HepG2 (cell line): Measurements from ENCODE around the gene ZDHHC11. TPM values are rescaled to one million over a fixed set of nuclear protein-coding genes. Genes with fewer than 3 reads are reported as not detected.

Experiments used
- ATAC-seq: fragments of 200-7000 bp; cut with Tn5 transposase; 3 replicates; pipeline ENCODE4 v1.9.1; 2020; ENCODE audit warnings: mild to moderate bottlenecking, moderate library complexity
- BruUV-seq: library from RNA; stranded (reverse); fragments of 400-500 nt; replicated peaks from 2 replicates; lab custom pipeline; 2021; lab: Mats Ljungman, UMichigan
- CTCF ChIA-PET: fragments of 300-600 bp; formaldehyde crosslinking; extraction: SDS; loops from one replicate; lab custom pipeline; 2021; ENCODE audit warnings: low total read pairs, inconsistent platforms, low intra/inter-chr PET ratio; lab: Yijun Ruan, JAX
- POLR2A ChIA-PET: fragments of 350-600 bp; sonication (Branson Sonifier 250); formaldehyde crosslinking; loops from one replicate; lab custom pipeline; 2020; ENCODE audit warnings: antibody characterized with exemption, inconsistent platforms; lab: Yijun Ruan, JAX
- DNase-seq: peaks from one replicate; pipeline ENCODE4 v3.0.0-alpha.2; 2015; ENCODE audit warnings: low spot score
- FAIRE-seq: peaks from 3 replicates; lab custom pipeline; 2011; peaks lifted over from hg19 to GRCh38; lab: Jason Lieb, UNC
- H2AFZ ChIP-seq: one replicate; pipeline ENCODE4 v1.6.1; 2011; ENCODE audit warnings: low read length, inconsistent platforms
- H3K27ac ChIP-seq: fragments of 300-600 bp; 3 replicates; pipeline ENCODE4 v1.8.0; 2011; ENCODE audit warnings: mixed run types, mild to moderate bottlenecking, mixed read lengths, low read length, inconsistent platforms; ENCODE audit not compliant: insufficient read depth; ENCODE audit errors: extremely low read length
- H3K27me3 ChIP-seq, 2 experiments: fragments of 200-600 bp in 1 of 2; 2 replicates in 1 of 2; 3 replicates in 1 of 2; pipeline versions ENCODE4 v1.6.0 to v1.8.0; 2011; ENCODE audit warnings: low read length in 2 of 2, mild to moderate bottlenecking in 2 of 2, moderate library complexity in 2 of 2, inconsistent platforms in 1 of 2; ENCODE audit not compliant: insufficient read depth in 2 of 2, control insufficient read depth in 1 of 2
- H3K36me3 ChIP-seq, 2 experiments: fragments of 200-600 bp in 1 of 2; replicated peaks in 1 of 2; 2 replicates in 1 of 2; 3 replicates in 1 of 2; pipeline versions ENCODE4 v1.5.1 to v1.8.0; 2011; ENCODE audit warnings: low read length in 2 of 2, inconsistent platforms in 1 of 2; ENCODE audit not compliant: insufficient read depth in 2 of 2, control insufficient read depth in 1 of 2
- H3K4me1 ChIP-seq: 2 replicates; pipeline ENCODE4 v1.5.1; 2012; ENCODE audit warnings: low read length, inconsistent platforms; ENCODE audit not compliant: insufficient read depth
- H3K4me2 ChIP-seq: 2 replicates; pipeline ENCODE4 v1.6.0; 2011; ENCODE audit warnings: low read depth, low read length, inconsistent platforms
- H3K4me3 ChIP-seq, 3 experiments: fragments of 200-600 bp in 1 of 3; sonication (generic), shearing (Covaris generic) in 1 of 3; replicated peaks in 1 of 3; 2 replicates each; pipeline ENCODE4 v1.5.1; 2011 to 2016; ENCODE audit warnings: low read length in 3 of 3, inconsistent platforms in 2 of 3, low read depth in 2 of 3, mild to moderate bottlenecking in 2 of 3, control low read depth in 1 of 3, mixed read lengths in 1 of 3; ENCODE audit not compliant: insufficient read depth in 1 of 3
- H3K79me2 ChIP-seq: one replicate; pipeline ENCODE4 v1.6.1; 2011; ENCODE audit warnings: low read length, inconsistent platforms; ENCODE audit not compliant: insufficient read depth
- H3K9ac ChIP-seq: 2 replicates; pipeline ENCODE4 v1.6.0; 2011; ENCODE audit warnings: mild to moderate bottlenecking, low read depth, low read length, inconsistent platforms; ENCODE audit not compliant: insufficient read depth
- H3K9me3 ChIP-seq: 2 replicates; pipeline ENCODE4 v1.5.1; 2012; ENCODE audit warnings: mild to moderate bottlenecking, low read length
- H4K20me1 ChIP-seq: 2 replicates; pipeline ENCODE4 v1.6.0; 2011; ENCODE audit warnings: inconsistent platforms, mild to moderate bottlenecking, low read length, moderate library complexity; ENCODE audit not compliant: insufficient read depth
- ARNT ChIP-seq: fragments of 450-650 bp; IDR thresholded peaks from 2 replicates; pipeline ENCODE4 v1.6.1; 2017
- BHLHE40 ChIP-seq: IDR thresholded peaks from 2 replicates; pipeline ENCODE4 v1.6.1; 2011; ENCODE audit warnings: low read length, improper control_type of control experiment
- CHCHD3 ChIP-seq: sonication (generic); formaldehyde crosslinking; IDR thresholded peaks from 2 replicates; pipeline ENCODE4 v1.8.0; 2022; ENCODE audit warnings: mild to moderate bottlenecking, missing genetic modification reagents, moderate library complexity
- NAIF1 ChIP-seq: sonication (generic); formaldehyde crosslinking; IDR thresholded peaks from 2 replicates; pipeline ENCODE4 v1.5.0; 2020; ENCODE audit warnings: mild to moderate bottlenecking, missing genetic modification reagents, borderline replicate concordance
- SMARCC2 ChIP-seq: fragments of 450-650 bp; IDR thresholded peaks from 2 replicates; pipeline ENCODE4 v1.6.1; 2017; ENCODE audit warnings: antibody characterized with exemption, mild to moderate bottlenecking
- TMF1 ChIP-seq: sonication (generic); formaldehyde crosslinking; IDR thresholded peaks from 2 replicates; pipeline ENCODE4 v1.8.1; 2022; ENCODE audit warnings: low read depth, missing genetic modification reagents
- ZBTB21 ChIP-seq: sonication (generic); formaldehyde crosslinking; IDR thresholded peaks from 2 replicates; pipeline ENCODE4 v1.4.0; 2020; ENCODE audit warnings: missing genetic modification reagents
- ZFAT ChIP-seq: sonication (generic); formaldehyde crosslinking; conservative IDR thresholded peaks from 2 replicates; pipeline ENCODE4 v1.8.1; 2023; ENCODE audit warnings: missing genetic modification reagents, inconsistent platforms
- ZNF205 ChIP-seq: IDR thresholded peaks from 2 replicates; pipeline ENCODE4 v1.6.1; 2018; ENCODE audit warnings: missing biosample characterization, missing genetic modification reagents
- ZNF275 ChIP-seq: sonication (generic); formaldehyde crosslinking; IDR thresholded peaks from 2 replicates; pipeline ENCODE4 v1.8.0; 2022; ENCODE audit warnings: missing genetic modification reagents, mild to moderate bottlenecking, inconsistent platforms, borderline replicate concordance
- ZNF414 ChIP-seq: sonication (generic); formaldehyde crosslinking; IDR thresholded peaks from 2 replicates; pipeline ENCODE4 v1.5.0; 2020; ENCODE audit warnings: missing genetic modification reagents
- ZNF567 ChIP-seq: sonication (generic); formaldehyde crosslinking; IDR thresholded peaks from 2 replicates; pipeline ENCODE4 v1.8.1; 2023; ENCODE audit warnings: mild to moderate bottlenecking, missing genetic modification reagents, borderline replicate concordance
- ZNF780A ChIP-seq: sonication (generic); formaldehyde crosslinking; IDR thresholded peaks from 2 replicates; pipeline ENCODE4 v1.8.0; 2022; ENCODE audit warnings: mild to moderate bottlenecking, missing genetic modification reagents, moderate library complexity
- ZSCAN12 ChIP-seq: sonication (generic); formaldehyde crosslinking; IDR thresholded peaks from 2 replicates; pipeline ENCODE4 v1.9.0; 2021; ENCODE audit warnings: mild to moderate bottlenecking, missing genetic modification reagents
- WGBS: methylation state at CpG from one replicate; pipeline ENCODE4 v1.1.6; 2017; ENCODE audit warnings: low lambda C conversion rate; 5-methylcytosine and 5-hydroxymethylcytosine counted together
- in situ Hi-C: cut with HindIII; loops from 2 replicates; pipeline ENCODE4 v1.10.0; 2017; ENCODE audit warnings: low pct_unique_long_range_greater_than_20kb; ENCODE audit not compliant: extremely low pct_ligation_motif_present
- intact Hi-C: fragments of 100-400 bp; cut with micrococcal nuclease; formaldehyde crosslinking; loops from one replicate; pipeline ENCODE4 v1.10.0; 2022; ENCODE audit not compliant: unreplicated experiment
- polyA plus RNA-seq, 8 experiments: library from polyadenylated mRNA; depleted of rRNA in 3 of 8; stranded (reverse) in 7 of 8; unstranded in 1 of 8; fragments of >200 nt; fragmentation: Illumina TruSeq in 4 of 8; extraction: Trizol in 4 of 8; gene quantifications; 2 replicates each; pipeline versions ENCODE4 v1.2.1 to v1.2.3, GENCODE V29; 2011 to 2016; ENCODE audit warnings: low read depth in 4 of 8, missing spikeins in 1 of 8, mixed read lengths in 1 of 8; ENCODE audit not compliant: insufficient read depth in 1 of 8
- total RNA-seq, 5 experiments: library from RNA; depleted of rRNA; stranded (reverse); fragments of >200 nt; fragmentation: Illumina TruSeq; extraction: Trizol; gene quantifications; 2 replicates each; pipeline ENCODE4 v1.2.3, GENCODE V29; 2016; ENCODE audit warnings: low read depth in 1 of 5
- TF ChIP-seq, protein P1 (sequence below): sonication (generic); formaldehyde crosslinking; IDR thresholded peaks from 2 replicates; pipeline ENCODE4 v1.4.0; 2020; ENCODE audit warnings: missing genetic modification reagents
- TF ChIP-seq, protein P2 (sequence below): sonication (generic); formaldehyde crosslinking; IDR thresholded peaks from 2 replicates; pipeline ENCODE4 v1.4.0; 2020; ENCODE audit warnings: missing genetic modification reagents

ZDHHC11 gene
- total and polyA plus RNA-seq, 2 of the 13 experiments (the other 11 are each of a cell fraction or from before 2014, with no cell fraction given), result 2.1 to 4.0 TPM

GRCh38 chr5:746258-746761 lies 104.5 kb downstream of the ZDHHC11 start:
- FAIRE-seq (peak; percentile 39), ATAC-seq (peak; percentile 85), DNase-seq (no peak)
- H3K9ac ChIP-seq, result no peak overlapping the region
- H3K36me3 ChIP-seq, result no peaks in the 10 kb centered on the region
- no peaks in the 10 kb centered on the region for H3K79me2 ChIP-seq
- H3K27ac ChIP-seq, result no peak overlapping the region
- ChIA-PET CTCF (no interaction called here), POLR2A (no interaction called here)
- H3K9me3 ChIP-seq, result no peaks in the 10 kb centered on the region
- no peak overlapping the region for H2AFZ ChIP-seq
- intact Hi-C loops (no loop called here), in situ Hi-C loops (loop anchor here (5.0 kb wide), 1 partner anchor 96 kb away; no protein-coding TSS in a partner anchor)
- no TSS peak for BruUV-seq
- H3K4me1 ChIP-seq, result no peaks in the 10 kb centered on the region
- peaks cover 2 to 12% of the 10 kb centered on the region in 2 experiments; a peak in 1 of 5 replicates for H3K27me3 ChIP-seq
- TF ChIP-seq CHCHD3 (CRISPR knock-in tag), result no peak
- TF ChIP-seq ZBTB21 (CRISPR knock-in tag), result no peak
- TF ChIP-seq ZNF780A (CRISPR knock-in tag), result no peak
- no peak for TF ChIP-seq ZNF414 (CRISPR knock-in tag)
- TF ChIP-seq NAIF1 (CRISPR knock-in tag), result no peak
- TF ChIP-seq ZFAT (CRISPR knock-in tag), result no peak
- no peak for TF ChIP-seq ZSCAN12 (CRISPR knock-in tag)
- no peak for TF ChIP-seq ZNF567 (CRISPR knock-in tag)
- no peak for TF ChIP-seq ZNF275 (CRISPR knock-in tag)
- TF ChIP-seq, protein P1, sequence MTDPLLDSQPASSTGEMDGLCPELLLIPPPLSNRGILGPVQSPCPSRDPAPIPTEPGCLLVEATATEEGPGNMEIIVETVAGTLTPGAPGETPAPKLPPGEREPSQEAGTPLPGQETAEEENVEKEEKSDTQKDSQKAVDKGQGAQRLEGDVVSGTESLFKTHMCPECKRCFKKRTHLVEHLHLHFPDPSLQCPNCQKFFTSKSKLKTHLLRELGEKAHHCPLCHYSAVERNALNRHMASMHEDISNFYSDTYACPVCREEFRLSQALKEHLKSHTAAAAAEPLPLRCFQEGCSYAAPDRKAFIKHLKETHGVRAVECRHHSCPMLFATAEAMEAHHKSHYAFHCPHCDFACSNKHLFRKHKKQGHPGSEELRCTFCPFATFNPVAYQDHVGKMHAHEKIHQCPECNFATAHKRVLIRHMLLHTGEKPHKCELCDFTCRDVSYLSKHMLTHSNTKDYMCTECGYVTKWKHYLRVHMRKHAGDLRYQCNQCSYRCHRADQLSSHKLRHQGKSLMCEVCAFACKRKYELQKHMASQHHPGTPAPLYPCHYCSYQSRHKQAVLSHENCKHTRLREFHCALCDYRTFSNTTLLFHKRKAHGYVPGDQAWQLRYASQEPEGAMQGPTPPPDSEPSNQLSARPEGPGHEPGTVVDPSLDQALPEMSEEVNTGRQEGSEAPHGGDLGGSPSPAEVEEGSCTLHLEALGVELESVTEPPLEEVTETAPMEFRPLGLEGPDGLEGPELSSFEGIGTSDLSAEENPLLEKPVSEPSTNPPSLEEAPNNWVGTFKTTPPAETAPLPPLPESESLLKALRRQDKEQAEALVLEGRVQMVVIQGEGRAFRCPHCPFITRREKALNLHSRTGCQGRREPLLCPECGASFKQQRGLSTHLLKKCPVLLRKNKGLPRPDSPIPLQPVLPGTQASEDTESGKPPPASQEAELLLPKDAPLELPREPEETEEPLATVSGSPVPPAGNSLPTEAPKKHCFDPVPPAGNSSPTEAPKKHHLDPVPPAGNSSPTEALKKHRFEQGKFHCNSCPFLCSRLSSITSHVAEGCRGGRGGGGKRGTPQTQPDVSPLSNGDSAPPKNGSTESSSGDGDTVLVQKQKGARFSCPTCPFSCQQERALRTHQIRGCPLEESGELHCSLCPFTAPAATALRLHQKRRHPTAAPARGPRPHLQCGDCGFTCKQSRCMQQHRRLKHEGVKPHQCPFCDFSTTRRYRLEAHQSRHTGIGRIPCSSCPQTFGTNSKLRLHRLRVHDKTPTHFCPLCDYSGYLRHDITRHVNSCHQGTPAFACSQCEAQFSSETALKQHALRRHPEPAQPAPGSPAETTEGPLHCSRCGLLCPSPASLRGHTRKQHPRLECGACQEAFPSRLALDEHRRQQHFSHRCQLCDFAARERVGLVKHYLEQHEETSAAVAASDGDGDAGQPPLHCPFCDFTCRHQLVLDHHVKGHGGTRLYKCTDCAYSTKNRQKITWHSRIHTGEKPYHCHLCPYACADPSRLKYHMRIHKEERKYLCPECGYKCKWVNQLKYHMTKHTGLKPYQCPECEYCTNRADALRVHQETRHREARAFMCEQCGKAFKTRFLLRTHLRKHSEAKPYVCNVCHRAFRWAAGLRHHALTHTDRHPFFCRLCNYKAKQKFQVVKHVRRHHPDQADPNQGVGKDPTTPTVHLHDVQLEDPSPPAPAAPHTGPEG, result no peak
- TF ChIP-seq TMF1 (CRISPR knock-in tag), result no peak
- no peak for TF ChIP-seq BHLHE40
- TF ChIP-seq ZNF205 (CRISPR knock-in tag), result no peak
- TF ChIP-seq SMARCC2, result no peak
- TF ChIP-seq, protein P2, sequence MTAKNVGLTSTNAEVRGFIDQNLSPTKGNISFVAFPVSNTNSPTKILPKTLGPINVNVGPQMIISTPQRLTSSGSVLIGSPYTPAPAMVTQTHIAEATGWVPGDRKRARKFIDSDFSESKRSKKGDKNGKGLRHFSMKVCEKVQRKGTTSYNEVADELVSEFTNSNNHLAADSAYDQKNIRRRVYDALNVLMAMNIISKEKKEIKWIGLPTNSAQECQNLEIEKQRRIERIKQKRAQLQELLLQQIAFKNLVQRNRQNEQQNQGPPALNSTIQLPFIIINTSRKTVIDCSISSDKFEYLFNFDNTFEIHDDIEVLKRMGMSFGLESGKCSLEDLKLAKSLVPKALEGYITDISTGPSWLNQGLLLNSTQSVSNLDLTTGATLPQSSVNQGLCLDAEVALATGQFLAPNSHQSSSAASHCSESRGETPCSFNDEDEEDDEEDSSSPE (CRISPR knock-in tag), result no peak
- TF ChIP-seq ARNT, result no peak
- no peaks in the 10 kb centered on the region for H4K20me1 ChIP-seq
- WGBS, result 25% methylated on average over 5 of the region's 11 CpGs
- no peak overlapping the region for H3K4me2 ChIP-seq
- H3K4me3 ChIP-seq, result no peak overlapping the region
